IMR-90 (cell line): Measurements from ENCODE around the gene CDK6. TPM values are rescaled to one million over a fixed set of nuclear protein-coding genes. Genes with fewer than 3 reads are reported as not detected.

Experiments
- ATAC-seq: fragments of 200-7000 bp; cut with Tn5 transposase; 2 replicates; pipeline ENCODE4 v1.9.1; 2020; ENCODE audit warnings: low read depth, mild to moderate bottlenecking, moderate library complexity
- BruUV-seq: library from RNA; stranded (reverse); fragments of 400-500 nt; replicated peaks from 2 replicates; lab custom pipeline; 2021; lab: Mats Ljungman, UMichigan
- CTCF ChIA-PET: fragments of 300-600 bp; formaldehyde crosslinking; extraction: SDS; loops from one replicate; lab custom pipeline; 2021; ENCODE audit warnings: antibody characterized with exemption; lab: Yijun Ruan, JAX
- POLR2A ChIA-PET: fragments of 300-600 bp; sonication (Branson Sonifier 250); formaldehyde crosslinking; loops from one replicate; lab custom pipeline; 2022; ENCODE audit warnings: antibody characterized with exemption; ENCODE audit not compliant: unreplicated experiment; lab: Charles Lee
- DNase-seq: peaks from one replicate; pipeline ENCODE4 v3.0.0; 2013
- H2AFZ ChIP-seq: replicated peaks from 2 replicates; pipeline ENCODE3; 2013; ENCODE audit warnings: low read length, mild to moderate bottlenecking; ENCODE audit not compliant: poor library complexity
- H2AK5ac ChIP-seq: 2 replicates; pipeline ENCODE4 v1.6.1; 2013; ENCODE audit warnings: low read depth, low read length, inconsistent platforms
- H2AK9ac ChIP-seq: replicated peaks from 2 replicates; pipeline ENCODE3; 2013; ENCODE audit warnings: mild to moderate bottlenecking, low read depth, low read length, moderate library complexity; ENCODE audit not compliant: poor library complexity
- H2BK120ac ChIP-seq: 2 replicates; pipeline ENCODE4 v1.6.1; 2013; ENCODE audit warnings: low read depth, low read length, inconsistent platforms
- H2BK15ac ChIP-seq: 3 replicates; pipeline ENCODE4 v1.6.1; 2013; ENCODE audit warnings: low read depth, low read length, inconsistent platforms
- H2BK20ac ChIP-seq: 2 replicates; pipeline ENCODE4 v1.6.1; 2013; ENCODE audit warnings: low read depth, mild to moderate bottlenecking, inconsistent platforms, low read length, moderate library complexity
- H2BK5ac ChIP-seq: 2 replicates; pipeline ENCODE4 v1.6.1; 2013; ENCODE audit warnings: mild to moderate bottlenecking, low read depth, low read length, inconsistent platforms; ENCODE audit not compliant: poor library complexity, severe bottlenecking
- H3K14ac ChIP-seq: replicated peaks from 2 replicates; pipeline ENCODE4 v1.6.1; 2013; ENCODE audit warnings: low read depth, low read length, inconsistent platforms
- H3K18ac ChIP-seq: 2 replicates; pipeline ENCODE4 v1.6.1; 2013; ENCODE audit warnings: low read depth, low read length, control low read depth
- H3K23ac ChIP-seq: 2 replicates; pipeline ENCODE4 v1.6.1; 2013; ENCODE audit warnings: low read depth, low read length, inconsistent platforms
- H3K27ac ChIP-seq: 2 replicates; pipeline ENCODE4 v1.5.1; 2013; ENCODE audit warnings: mild to moderate bottlenecking, control low read depth, low read length; ENCODE audit not compliant: insufficient read depth
- H3K27me3 ChIP-seq: 2 replicates; pipeline ENCODE4 v1.6.1; 2013; ENCODE audit warnings: low read length; ENCODE audit not compliant: control insufficient read depth, insufficient read depth
- H3K36me3 ChIP-seq: 2 replicates; pipeline ENCODE4 v1.6.1; 2013; ENCODE audit warnings: low read length, mixed read lengths; ENCODE audit not compliant: control insufficient read depth, insufficient read depth
- H3K4ac ChIP-seq: 2 replicates; pipeline ENCODE4 v1.6.1; 2013; ENCODE audit warnings: low read depth, low read length, inconsistent platforms
- H3K4me1 ChIP-seq: 2 replicates; pipeline ENCODE4 v1.6.1; 2013; ENCODE audit warnings: low read length, mixed read lengths; ENCODE audit not compliant: control insufficient read depth, insufficient read depth
- H3K4me2 ChIP-seq: 2 replicates; pipeline ENCODE4 v1.6.1; 2013; ENCODE audit warnings: low read depth, mild to moderate bottlenecking, control low read depth, low read length, moderate library complexity
- H3K4me3 ChIP-seq: 2 replicates; pipeline ENCODE4 v1.5.1; 2013; ENCODE audit warnings: low read depth, mild to moderate bottlenecking, control low read depth, low read length, moderate library complexity; ENCODE audit not compliant: insufficient read depth
- H3K56ac ChIP-seq: 2 replicates; pipeline ENCODE4 v1.6.1; 2013; ENCODE audit warnings: low read length, inconsistent platforms; ENCODE audit not compliant: insufficient read depth; ENCODE audit errors: extremely low read depth
- H3K79me1 ChIP-seq, 2 experiments: 2 replicates each; pipeline ENCODE4 v1.6.1; 2013; ENCODE audit warnings: low read length in 2 of 2, inconsistent platforms in 1 of 2, low read depth in 1 of 2
- H3K9ac ChIP-seq: 2 replicates; pipeline ENCODE4 v1.6.1; 2013; ENCODE audit warnings: low read depth, low read length, control low read depth
- H3K9me1 ChIP-seq: 2 replicates; pipeline ENCODE4 v1.6.1; 2013; ENCODE audit warnings: low read length, inconsistent platforms; ENCODE audit not compliant: insufficient read depth
- H3K9me3 ChIP-seq: 2 replicates; pipeline ENCODE4 v1.6.1; 2013; ENCODE audit warnings: low read length; ENCODE audit not compliant: control insufficient read depth, insufficient read depth
- H4K20me1 ChIP-seq: 2 replicates; pipeline ENCODE4 v1.6.1; 2013; ENCODE audit warnings: low read length, inconsistent platforms; ENCODE audit not compliant: insufficient read depth
- H4K5ac ChIP-seq: 2 replicates; pipeline ENCODE4 v1.6.1; 2013; ENCODE audit warnings: mild to moderate bottlenecking, low read depth, low read length, control low read depth
- H4K8ac ChIP-seq, 2 experiments: 2 replicates each; pipeline ENCODE4 v1.6.1; 2013; ENCODE audit warnings: low read depth in 2 of 2, low read length in 2 of 2, control low read depth in 1 of 2, inconsistent platforms in 1 of 2
- H4K91ac ChIP-seq: 2 replicates; pipeline ENCODE4 v1.6.1; 2013; ENCODE audit warnings: low read depth, low read length, inconsistent platforms; ENCODE audit not compliant: insufficient read depth
- CEBPB ChIP-seq: IDR thresholded peaks from 2 replicates; pipeline ENCODE4 v1.6.1; 2012; ENCODE audit warnings: low read depth, low read length, improper control_type of control experiment
- CHD1 ChIP-seq: IDR thresholded peaks from 2 replicates; pipeline ENCODE4 v1.6.1; 2012; ENCODE audit warnings: low read depth, low read length, improper control_type of control experiment
- MAZ ChIP-seq: IDR thresholded peaks from 2 replicates; pipeline ENCODE4 v1.6.1; 2012; ENCODE audit warnings: low read depth, mild to moderate bottlenecking, low read length, improper control_type of control experiment, moderate library complexity, borderline replicate concordance
- MXI1 ChIP-seq: IDR thresholded peaks from 2 replicates; pipeline ENCODE4 v1.6.1; 2012; ENCODE audit warnings: low read depth, mild to moderate bottlenecking, low read length, moderate library complexity, borderline replicate concordance
- NFE2L2 ChIP-seq: fragments of 150-350 bp; IDR thresholded peaks from 2 replicates; pipeline ENCODE4 v1.6.1; 2016; ENCODE audit warnings: low read depth, mild to moderate bottlenecking, low read length
- POLR2A ChIP-seq: IDR thresholded peaks from 2 replicates; pipeline ENCODE4 v1.6.1; 2012; ENCODE audit warnings: mild to moderate bottlenecking, low read depth, low read length
- RAD21 ChIP-seq: IDR thresholded peaks from 2 replicates; pipeline ENCODE4 v1.6.1; 2012; ENCODE audit warnings: low read length, improper control_type of control experiment
- RCOR1 ChIP-seq: IDR thresholded peaks from 2 replicates; pipeline ENCODE4 v1.6.1; 2012; ENCODE audit warnings: mild to moderate bottlenecking, low read length, improper control_type of control experiment; ENCODE audit not compliant: insufficient replicate concordance
- RFX5 ChIP-seq: IDR thresholded peaks from 2 replicates; pipeline ENCODE4 v1.8.0; 2012; ENCODE audit warnings: low read depth, mild to moderate bottlenecking, low read length, moderate library complexity
- SMC3 ChIP-seq: fragments of 150-350 bp; IDR thresholded peaks from 2 replicates; pipeline ENCODE4 v1.6.1; 2016; ENCODE audit warnings: low read depth, mild to moderate bottlenecking, antibody characterized with exemption, low read length, moderate library complexity
- WGBS, 2 experiments: methylation state at CpG; one replicate each; pipeline versions ENCODE4 v1.1.5 to v1.1.7; 2013; ENCODE audit warnings: missing lambda C conversion rate in 2 of 2; ENCODE audit not compliant: insufficient read length in 1 of 2; ENCODE audit errors: extremely low coverage in 2 of 2; 5-methylcytosine and 5-hydroxymethylcytosine counted together
- dilution Hi-C: fragments of 300-500 bp; cut with HindIII; formaldehyde crosslinking; loops from one replicate; pipeline ENCODE4 v1.14.3; 2018; ENCODE audit warnings: low sequenced_read_pairs; ENCODE audit not compliant: unreplicated experiment
- in situ Hi-C: fragments of 300-500 bp; cut with MboI; formaldehyde crosslinking; loops from 3 replicates; pipeline ENCODE4 v1.14.3; 2019; ENCODE audit warnings: low sequenced_read_pairs, inconsistent platforms, mixed read lengths
- intact Hi-C: fragments of 100-400 bp; cut with micrococcal nuclease; formaldehyde crosslinking; loops from 2 replicates; pipeline ENCODE4 v1.10.0; 2022
- polyA plus RNA-seq, 3 experiments: library from polyadenylated mRNA; depleted of rRNA; stranded (reverse); fragments of >200 nt; gene quantifications; 2 replicates each; pipeline ENCODE4 v1.2.3, GENCODE V29; 2012; ENCODE audit warnings: low replicate concordance in 1 of 3
- total RNA-seq: library from RNA; depleted of rRNA; stranded (reverse); fragments of >200 nt; gene quantifications from 2 replicates; pipeline ENCODE4 v1.2.3, GENCODE V29; 2012
- TF ChIP-seq, protein P1 (sequence below): conservative IDR thresholded peaks from 2 replicates; pipeline ENCODE4 v1.5.1; 2012; ENCODE audit warnings: mild to moderate bottlenecking, low read depth, low read length, improper control_type of control experiment
- TF ChIP-seq, protein P2 (sequence below): fragments of 150-350 bp; IDR thresholded peaks from 2 replicates; pipeline ENCODE4 v1.6.1; 2016; ENCODE audit warnings: low read depth, mild to moderate bottlenecking, low read length, moderate library complexity, borderline replicate concordance
- TF ChIP-seq, protein P3 (sequence below): fragments of 150-350 bp; IDR thresholded peaks from 2 replicates; pipeline ENCODE4 v1.6.1; 2017; ENCODE audit warnings: mild to moderate bottlenecking, antibody characterized with exemption, low read length, low read depth

CDK6 gene
- total and polyA plus RNA-seq, 2 of the 4 experiments (the other 2 are of a cell fraction) = 21.5 to 195 TPM

GRCh38 chr7:92678291-92678920 lies 158.0 kb downstream of the CDK6 start:
- TF ChIP-seq NFE2L2 (no peak), POLR2A (no peak), RFX5 (no peak), RAD21 (no peak), CHD1 (no peak), MAZ (no peak), CEBPB (no peak), RCOR1 (no peak), MXI1 (no peak), SMC3 (no peak)
- TF ChIP-seq, protein P1, sequence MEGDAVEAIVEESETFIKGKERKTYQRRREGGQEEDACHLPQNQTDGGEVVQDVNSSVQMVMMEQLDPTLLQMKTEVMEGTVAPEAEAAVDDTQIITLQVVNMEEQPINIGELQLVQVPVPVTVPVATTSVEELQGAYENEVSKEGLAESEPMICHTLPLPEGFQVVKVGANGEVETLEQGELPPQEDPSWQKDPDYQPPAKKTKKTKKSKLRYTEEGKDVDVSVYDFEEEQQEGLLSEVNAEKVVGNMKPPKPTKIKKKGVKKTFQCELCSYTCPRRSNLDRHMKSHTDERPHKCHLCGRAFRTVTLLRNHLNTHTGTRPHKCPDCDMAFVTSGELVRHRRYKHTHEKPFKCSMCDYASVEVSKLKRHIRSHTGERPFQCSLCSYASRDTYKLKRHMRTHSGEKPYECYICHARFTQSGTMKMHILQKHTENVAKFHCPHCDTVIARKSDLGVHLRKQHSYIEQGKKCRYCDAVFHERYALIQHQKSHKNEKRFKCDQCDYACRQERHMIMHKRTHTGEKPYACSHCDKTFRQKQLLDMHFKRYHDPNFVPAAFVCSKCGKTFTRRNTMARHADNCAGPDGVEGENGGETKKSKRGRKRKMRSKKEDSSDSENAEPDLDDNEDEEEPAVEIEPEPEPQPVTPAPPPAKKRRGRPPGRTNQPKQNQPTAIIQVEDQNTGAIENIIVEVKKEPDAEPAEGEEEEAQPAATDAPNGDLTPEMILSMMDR = no peak
- TF ChIP-seq, protein P2, sequence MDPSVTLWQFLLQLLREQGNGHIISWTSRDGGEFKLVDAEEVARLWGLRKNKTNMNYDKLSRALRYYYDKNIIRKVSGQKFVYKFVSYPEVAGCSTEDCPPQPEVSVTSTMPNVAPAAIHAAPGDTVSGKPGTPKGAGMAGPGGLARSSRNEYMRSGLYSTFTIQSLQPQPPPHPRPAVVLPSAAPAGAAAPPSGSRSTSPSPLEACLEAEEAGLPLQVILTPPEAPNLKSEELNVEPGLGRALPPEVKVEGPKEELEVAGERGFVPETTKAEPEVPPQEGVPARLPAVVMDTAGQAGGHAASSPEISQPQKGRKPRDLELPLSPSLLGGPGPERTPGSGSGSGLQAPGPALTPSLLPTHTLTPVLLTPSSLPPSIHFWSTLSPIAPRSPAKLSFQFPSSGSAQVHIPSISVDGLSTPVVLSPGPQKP = no peak
- TF ChIP-seq, protein P3, sequence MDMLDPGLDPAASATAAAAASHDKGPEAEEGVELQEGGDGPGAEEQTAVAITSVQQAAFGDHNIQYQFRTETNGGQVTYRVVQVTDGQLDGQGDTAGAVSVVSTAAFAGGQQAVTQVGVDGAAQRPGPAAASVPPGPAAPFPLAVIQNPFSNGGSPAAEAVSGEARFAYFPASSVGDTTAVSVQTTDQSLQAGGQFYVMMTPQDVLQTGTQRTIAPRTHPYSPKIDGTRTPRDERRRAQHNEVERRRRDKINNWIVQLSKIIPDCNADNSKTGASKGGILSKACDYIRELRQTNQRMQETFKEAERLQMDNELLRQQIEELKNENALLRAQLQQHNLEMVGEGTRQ = no peak
- dilution Hi-C loops = no loop called here
- no peak overlapping the region for H4K5ac ChIP-seq
- H2AK9ac ChIP-seq = no peak overlapping the region
- peaks cover 21% of the 10 kb centered on the region for H3K9me1 ChIP-seq
- no peak overlapping the region for H2BK20ac ChIP-seq
- no TSS peak for BruUV-seq
- in situ Hi-C loops = no loop called here
- H4K20me1 ChIP-seq = peaks cover 23% of the 10 kb centered on the region; the same call in 1 of the 2 replicates
- H3K27ac ChIP-seq = no peak overlapping the region
- H3K23ac ChIP-seq = no peak overlapping the region
- no peak overlapping the region for H3K4ac ChIP-seq
- no peaks in the 10 kb centered on the region for H3K9me3 ChIP-seq
- H3K79me1 ChIP-seq = peaks cover 34 to 56% of the 10 kb centered on the region in 2 experiments
- H3K27me3 ChIP-seq = no peaks in the 10 kb centered on the region
- H3K18ac ChIP-seq = no peak overlapping the region
- no peak overlapping the region for H3K56ac ChIP-seq
- no peak overlapping the region for H2AFZ ChIP-seq
- no peak overlapping the region for H3K14ac ChIP-seq
- H2BK5ac ChIP-seq = no peak overlapping the region
- H2BK15ac ChIP-seq = no peak overlapping the region
- POLR2A ChIA-PET = no interaction called here
- no peak overlapping the region for H2BK120ac ChIP-seq
- intact Hi-C loops = no loop called here
- ATAC-seq (no peak), DNase-seq (no peak)
- no peak overlapping the region for H3K9ac ChIP-seq
- peaks cover 8% of the 10 kb centered on the region for H3K4me1 ChIP-seq
- no peak overlapping the region for H3K4me2 ChIP-seq
- no peak overlapping the region for H4K91ac ChIP-seq
- H3K36me3 ChIP-seq = peaks cover 5% of the 10 kb centered on the region
- H3K4me3 ChIP-seq = no peak overlapping the region
- no peak overlapping the region for H4K8ac ChIP-seq
- WGBS, 2 experiments = 67% methylated on average over 1 of the region's 3 CpGs; no CpG with 5 or more reads in 1 of the 2 experiments
- CTCF ChIA-PET = no interaction called here
- H2AK5ac ChIP-seq = no peak overlapping the region
